ENCODE measurements around the gene IRAK2.

Gene IRAK2

GRCh38 chr3:10192953-10193691 is 28.4 kb downstream of the IRAK2 start:
- FAIRE-seq, result no peak

- FAIRE-seq, result no peak
These were observed 29.1 kb downstream of the IRAK2 start for GRCh38 chr3:10193692-10194327.

- no peak for FAIRE-seq
These were observed 29.8 kb downstream of the IRAK2 start for GRCh38 chr3:10194328-10195071.

GRCh38 chr3:10195366-10196089 is 30.8 kb downstream of the IRAK2 start:
- no peak for FAIRE-seq

- no peak for FAIRE-seq
These were observed 31.8 kb downstream of the IRAK2 start for GRCh38 chr3:10196389-10197052.

- FAIRE-seq, result no peak
These were observed 33.5 kb downstream of the IRAK2 start for GRCh38 chr3:10198226-10198625.

- FAIRE-seq, result no peak
These were observed 34.3 kb downstream of the IRAK2 start for GRCh38 chr3:10198761-10199649.

- no peak for FAIRE-seq
These were observed 40.2 kb downstream of the IRAK2 start for GRCh38 chr3:10204921-10205320.

GRCh38 chr3:10205451-10206165 is 40.9 kb downstream of the IRAK2 start:
- FAIRE-seq, result no peak

- FAIRE-seq, result no peak
These were observed 41.4 kb downstream of the IRAK2 start for GRCh38 chr3:10206166-10206511.

GRCh38 chr3:10213156-10213792 is 48.6 kb downstream of the IRAK2 start:
- FAIRE-seq, result no peak

GRCh38 chr3:10215578-10216368 is 51.1 kb downstream of the IRAK2 start:
- no peak for FAIRE-seq

- FAIRE-seq, result no peak
These were observed 52.6 kb downstream of the IRAK2 start for GRCh38 chr3:10217359-10217758.

- FAIRE-seq, result no peak
These were observed 55.0 kb downstream of the IRAK2 start for GRCh38 chr3:10219737-10220136.

GRCh38 chr3:10223676-10224639 is 59.2 kb downstream of the IRAK2 start:
- FAIRE-seq, result no peak

- no peak for FAIRE-seq
These were observed 60.3 kb downstream of the IRAK2 start for GRCh38 chr3:10224794-10225665.

GRCh38 chr3:10226293-10226692 is 61.6 kb downstream of the IRAK2 start:
- no peak for FAIRE-seq
